H1 (cell line): ENCODE measurements around the gene BSPH1. TPM values are rescaled to one million over a fixed set of nuclear protein-coding genes. Genes with fewer than 3 reads are reported as not detected.
A peak's percentile ranks its signal among the peaks of the same experiment; 100 is the strongest.

ENCODE experiments used
- CTCF ChIA-PET: fragments of 300-600 bp; sonication (Branson Sonifier 250); formaldehyde crosslinking; loops from one replicate; lab custom pipeline; 2021; ENCODE audit not compliant: partially characterized antibody; lab: Charles Lee
- POLR2A ChIA-PET: fragments of 300-600 bp; sonication (Branson Sonifier 250); formaldehyde crosslinking; loops from one replicate; lab custom pipeline; 2021; ENCODE audit warnings: inconsistent platforms; ENCODE audit not compliant: partially characterized antibody; lab: Charles Lee
- DNase-seq, 2 experiments: peaks; one replicate each; pipeline versions ENCODE4 v3.0.0 to v3.0.0-alpha.2; 2010 to 2022; ENCODE audit warnings: low spot score in 2 of 2, low read depth in 1 of 2, mixed read lengths in 1 of 2
- FAIRE-seq: peaks from 2 replicates; lab custom pipeline; 2011; peaks lifted over from hg19 to GRCh38; lab: Jason Lieb, UNC
- H2AFZ ChIP-seq: 2 replicates; pipeline ENCODE4 v1.8.1; 2012; ENCODE audit warnings: low read length, inconsistent platforms
- H2AK5ac ChIP-seq: 2 replicates; pipeline ENCODE4 v1.6.1; 2013; ENCODE audit warnings: low read depth, low read length
- H2BK120ac ChIP-seq: replicated peaks from 2 replicates; pipeline ENCODE3; 2013; ENCODE audit warnings: low read depth, low read length, inconsistent platforms
- H2BK12ac ChIP-seq: 2 replicates; pipeline ENCODE4 v1.6.1; 2013; ENCODE audit warnings: low read depth, low read length
- H2BK15ac ChIP-seq: 2 replicates; pipeline ENCODE4 v1.6.1; 2013; ENCODE audit warnings: low read length
- H2BK20ac ChIP-seq: 2 replicates; pipeline ENCODE4 v1.6.1; 2013; ENCODE audit warnings: low read length
- H2BK5ac ChIP-seq: 2 replicates; pipeline ENCODE4 v1.6.1; 2013; ENCODE audit warnings: low read depth, low read length
- H3K14ac ChIP-seq: 2 replicates; pipeline ENCODE4 v1.6.1; 2013; ENCODE audit warnings: inconsistent platforms; ENCODE audit not compliant: insufficient read length
- H3K18ac ChIP-seq: 2 replicates; pipeline ENCODE4 v1.6.1; 2013; ENCODE audit warnings: low read length; ENCODE audit errors: extremely low read depth
- H3K23ac ChIP-seq: 2 replicates; pipeline ENCODE4 v1.6.1; 2013; ENCODE audit warnings: inconsistent platforms; ENCODE audit not compliant: insufficient read length
- H3K23me2 ChIP-seq: 2 replicates; pipeline ENCODE4 v1.6.1; 2013; ENCODE audit warnings: low read depth, low read length
- H3K27ac ChIP-seq: 2 replicates; pipeline ENCODE4 v1.6.1; 2011; ENCODE audit warnings: low read depth, low read length, inconsistent platforms
- H3K27me3 ChIP-seq, 4 experiments: replicated peaks in 1 of 4; 1 replicate in 1 of 4; 2 replicates in 3 of 4; pipeline versions ENCODE4 v1.6.1 to v1.8.1; 2011 to 2013; ENCODE audit warnings: low read length in 3 of 4, mild to moderate bottlenecking in 3 of 4, inconsistent platforms in 2 of 4, mixed read lengths in 2 of 4, moderate library complexity in 1 of 4; ENCODE audit not compliant: control insufficient read depth in 3 of 4, insufficient read depth in 3 of 4; ENCODE audit errors: extremely low read depth in 1 of 4
- H3K36me3 ChIP-seq, 4 experiments: 2 replicates each; pipeline versions ENCODE4 v1.6.1 to v1.8.1; 2011 to 2013; ENCODE audit warnings: mild to moderate bottlenecking in 4 of 4, low read length in 3 of 4, moderate library complexity in 2 of 4, control low read depth in 1 of 4, inconsistent platforms in 1 of 4; ENCODE audit not compliant: insufficient read depth in 4 of 4, control insufficient read depth in 2 of 4
- H3K4ac ChIP-seq: replicated peaks from 2 replicates; pipeline ENCODE3; 2013; ENCODE audit warnings: low read length, low read depth, mixed read lengths, inconsistent platforms; ENCODE audit not compliant: insufficient read length
- H3K4me1 ChIP-seq, 4 experiments: replicated peaks in 1 of 4; 1 replicate in 1 of 4; 2 replicates in 3 of 4; pipeline versions ENCODE4 v1.6.1 to v1.8.1; 2011 to 2013; ENCODE audit warnings: low read length in 3 of 4, inconsistent platforms in 2 of 4, mixed read lengths in 1 of 4; ENCODE audit not compliant: insufficient read depth in 4 of 4, control insufficient read depth in 3 of 4
- H3K4me2 ChIP-seq, 2 experiments: 2 replicates each; pipeline versions ENCODE4 v1.6.1 to v1.8.1; 2011 to 2013; ENCODE audit warnings: low read depth in 2 of 2, low read length in 2 of 2, control low read depth in 1 of 2, inconsistent platforms in 1 of 2, mild to moderate bottlenecking in 1 of 2; ENCODE audit not compliant: insufficient read depth in 1 of 2
- H3K4me3 ChIP-seq, 4 experiments: fragments of 200-600, 300-600 bp in 1 of 4; sonication (generic), shearing (Covaris generic), sonication (Bioruptor Twin) in 1 of 4; 2 replicates each; pipeline versions ENCODE4 v1.5.1 to v1.8.1; 2011 to 2016; ENCODE audit warnings: low read length in 4 of 4, low read depth in 3 of 4, control low read depth in 2 of 4, inconsistent platforms in 2 of 4, mild to moderate bottlenecking in 2 of 4, mixed read lengths in 1 of 4, moderate library complexity in 1 of 4; ENCODE audit not compliant: insufficient read depth in 2 of 4; ENCODE audit errors: extremely low read depth in 1 of 4
- H3K56ac ChIP-seq: replicated peaks from 2 replicates; pipeline ENCODE3; 2013; ENCODE audit warnings: low read depth, mild to moderate bottlenecking, mixed read lengths, low read length, inconsistent platforms; ENCODE audit not compliant: insufficient read length
- H3K79me1 ChIP-seq: 2 replicates; pipeline ENCODE4 v1.6.1; 2013; ENCODE audit warnings: low read depth, low read length, control low read depth
- H3K79me2 ChIP-seq, 2 experiments: 2 replicates each; pipeline versions ENCODE4 v1.6.1 to v1.8.1; 2012 to 2013; ENCODE audit warnings: low read length in 2 of 2, mild to moderate bottlenecking in 2 of 2, inconsistent platforms in 1 of 2; ENCODE audit not compliant: insufficient read depth in 2 of 2, control insufficient read depth in 1 of 2
- H3K9ac ChIP-seq, 4 experiments: replicated peaks in 1 of 4; 1 replicate in 1 of 4; 2 replicates in 3 of 4; pipeline versions ENCODE4 v1.6.1 to v1.8.1; 2011 to 2013; ENCODE audit warnings: low read depth in 3 of 4, low read length in 3 of 4, control low read depth in 2 of 4, mild to moderate bottlenecking in 2 of 4, moderate library complexity in 2 of 4, inconsistent platforms in 1 of 4; ENCODE audit errors: extremely low read depth in 1 of 4
- H3K9me3 ChIP-seq, 2 experiments: 2 replicates each; pipeline versions ENCODE4 v1.6.1 to v1.8.1; 2012 to 2013; ENCODE audit warnings: mild to moderate bottlenecking in 2 of 2, moderate library complexity in 2 of 2, control low read depth in 1 of 2, inconsistent platforms in 1 of 2, low read depth in 1 of 2, low read length in 1 of 2, mixed read lengths in 1 of 2; ENCODE audit not compliant: insufficient read depth in 2 of 2
- H4K20me1 ChIP-seq, 2 experiments: replicated peaks in 1 of 2; 2 replicates each; pipeline versions ENCODE3 to v1.8.1; 2011 to 2013; ENCODE audit warnings: inconsistent platforms in 2 of 2, low read length in 2 of 2, mild to moderate bottlenecking in 1 of 2; ENCODE audit not compliant: insufficient read depth in 2 of 2, control insufficient read depth in 1 of 2
- H4K5ac ChIP-seq: 2 replicates; pipeline ENCODE4 v1.6.1; 2013; ENCODE audit warnings: low read length, low read depth, mixed read lengths, inconsistent platforms; ENCODE audit not compliant: insufficient read length
- H4K8ac ChIP-seq: 2 replicates; pipeline ENCODE4 v1.8.0; 2013; ENCODE audit warnings: mild to moderate bottlenecking, moderate library complexity, low read length, inconsistent platforms; ENCODE audit not compliant: insufficient read depth; ENCODE audit errors: extremely low read depth
- H4K91ac ChIP-seq: replicated peaks from 2 replicates; pipeline ENCODE3; 2013; ENCODE audit warnings: low read length, mixed read lengths, inconsistent platforms; ENCODE audit not compliant: insufficient read length
- ASH2L ChIP-seq: fragments of 200-600, 300-600 bp; sonication (generic); IDR thresholded peaks from one replicate; pipeline ENCODE4 v1.7.1; 2017; ENCODE audit warnings: low read length
- BCL11A ChIP-seq, 2 experiments: IDR thresholded peaks; one replicate each; pipeline ENCODE4 v1.6.1; 2011; ENCODE audit warnings: low read depth in 2 of 2, low read length in 2 of 2, mild to moderate bottlenecking in 2 of 2
- CEBPB ChIP-seq: IDR thresholded peaks from 2 replicates; pipeline ENCODE4 v1.6.1; 2012; ENCODE audit warnings: low read depth, low read length
- WGBS, 2 experiments: shearing (Covaris generic) in 1 of 2; methylation state at CpG; one replicate each; pipeline versions ENCODE4 v1.1.6 to v1.1.7; 2013 to 2015; ENCODE audit warnings: low lambda C conversion rate in 2 of 2, mixed read lengths in 2 of 2, inconsistent platforms in 1 of 2, low coverage in 1 of 2, missing lambda C conversion rate in 1 of 2; ENCODE audit not compliant: insufficient replicate concordance in 2 of 2, insufficient coverage in 1 of 2, insufficient read length in 1 of 2; ENCODE audit errors: extremely low coverage in 1 of 2, missing lambda C conversion rate in 1 of 2; 5-methylcytosine and 5-hydroxymethylcytosine counted together
- long read RNA-seq, 2 experiments: library from RNA in 1 of 2; library from capped mRNA in 1 of 2; stranded (forward); transcript quantifications; one replicate each; pipeline ENCODE4 v2.0.0, GENCODE V29; 2021; ENCODE audit warnings: inconsistent platforms in 1 of 2
- polyA minus RNA-seq, 3 experiments: library from RNA; depleted of rRNA, polyadenylated mRNA; stranded (reverse); fragments of >200 nt; gene quantifications; 1 replicate in 2 of 3; 2 replicates in 1 of 3; pipeline ENCODE4 v1.2.3, GENCODE V29; 2011
- polyA plus RNA-seq, 7 experiments: library from polyadenylated mRNA; depleted of rRNA in 3 of 7; stranded (reverse) in 5 of 7; unstranded in 2 of 7; fragments of >200 nt in 5 of 7; fragments of 200-250 nt in 2 of 7; gene quantifications; 1 replicate in 5 of 7; 2 replicates in 1 of 7; 4 replicates in 1 of 7; pipeline versions ENCODE4 v1.2.1 to v1.2.3, GENCODE V29; 2011 to 2013; ENCODE audit warnings: missing spikeins in 2 of 7, mixed read lengths in 2 of 7
- total RNA-seq: library from RNA; stranded (reverse); fragmentation: NEBNext Ultra II Directional; extraction: Animal tissue kit (Norgen Biotek cat#: 25700); gene quantifications from 2 replicates; pipeline ENCODE4 v1.2.1, GENCODE V29; 2021

BSPH1 gene
- not detected in 2 replicates for total RNA-seq
- not detected in 2 replicates for polyA plus RNA-seq (2011; rRNA removed)
- not detected for polyA plus RNA-seq (2011; cell fraction: cytosol; rRNA removed)
- polyA plus RNA-seq (2011; cell fraction: nucleus; rRNA removed) = not detected
- not detected in 4 replicates for polyA plus RNA-seq (2012, experiment 1 of 2)
- polyA plus RNA-seq (2012, experiment 2 of 2) = not detected
- polyA plus RNA-seq (2013, experiment 1 of 2) = not detected
- not detected for polyA plus RNA-seq (2013, experiment 2 of 2)
- polyA minus RNA-seq (2011; rRNA and poly(A)+ RNA removed) = not detected in 2 replicates
- polyA minus RNA-seq (2011; cell fraction: cytosol; rRNA and poly(A)+ RNA removed) = not detected
- not detected for polyA minus RNA-seq (2011; cell fraction: nucleus; rRNA and poly(A)+ RNA removed)
- long read RNA-seq, experiment 1 = 0 reads
- long read RNA-seq, experiment 2 = 0 reads

GRCh38 chr19:47992070-47992469 is at the start of gene BSPH1:
Gene BSPH1, minus strand, starts transcription at chr19:47992170. Its CDS starts 89 bp downstream, at chr19:47992081.
- H2BK120ac ChIP-seq = no peak within 1 kb of the TSS
- no peaks in the 10 kb centered on the region for H3K36me3 ChIP-seq
- no peak within 1 kb of the TSS for H2BK20ac ChIP-seq
- peaks cover 4% of the 10 kb centered on the region; the same call in 1 of the 2 replicates for H3K23me2 ChIP-seq
- no peak within 1 kb of the TSS for H3K4ac ChIP-seq
- H2BK15ac ChIP-seq = no peak within 1 kb of the TSS
- CTCF ChIA-PET = no interaction called here
- no peak within 1 kb of the TSS for H3K4me3 ChIP-seq
- H3K27ac ChIP-seq = no peak within 1 kb of the TSS
- DNase-seq (no peak), FAIRE-seq (no peak)
- no peak within 1 kb of the TSS; the same call in 1 of the 2 replicates for H4K8ac ChIP-seq
- H4K91ac ChIP-seq = no peak within 1 kb of the TSS
- no peaks in the 10 kb centered on the region for H3K9me3 ChIP-seq
- H3K79me1 ChIP-seq = no peaks in the 10 kb centered on the region
- no peak within 1 kb of the TSS for H3K56ac ChIP-seq
- peak within 1 kb of the TSS; percentile 76; the same call in 1 of the 2 replicates for H2AFZ ChIP-seq
- no peak within 1 kb of the TSS for H3K18ac ChIP-seq
- peaks cover 0 to 2% of the 10 kb centered on the region in 2 experiments for H4K20me1 ChIP-seq
- H3K23ac ChIP-seq = no peak within 1 kb of the TSS
- H3K4me1 ChIP-seq = no peaks in the 10 kb centered on the region
- no peak within 1 kb of the TSS for H2BK12ac ChIP-seq
- H3K9ac ChIP-seq = no peak within 1 kb of the TSS
- no peak within 1 kb of the TSS for H3K4me2 ChIP-seq
- H2AK5ac ChIP-seq = no peak within 1 kb of the TSS
- H4K5ac ChIP-seq = no peak within 1 kb of the TSS
- POLR2A ChIA-PET = interaction anchor here (0.7 kb wide), 1 partner anchor 154 kb away, joined by 4 read pairs; no protein-coding TSS in a partner anchor
- H2BK5ac ChIP-seq = no peak within 1 kb of the TSS
- no peak within 1 kb of the TSS for H3K14ac ChIP-seq
- WGBS, 2 experiments = 85% methylated on average over 2 of the region's 2 CpGs; no CpG with 5 or more reads in 1 of the 2 experiments
- H3K27me3 ChIP-seq = no peaks in the 10 kb centered on the region
- no peaks in the 10 kb centered on the region for H3K79me2 ChIP-seq
- TF ChIP-seq CEBPB (no peak), BCL11A (IDR thresholded peaks at IDR 0.05; ENCODE audit: low read depth in 2 of 2, low read length in 2 of 2) (no peak), ASH2L (no peak)
